GM23248 (cell line): Measurements from ENCODE around the gene PPID.
"Not testable (repeated sequence)": the region's sequence is repeated elsewhere in the genome, so short reads cannot be mapped to it uniquely, and the experiment has no call there.

ENCODE experiments used
- EZH2 ChIP-seq: fragments of 200-600 bp; sonication (generic); IDR thresholded peaks from 2 replicates; pipeline ENCODE4 v1.6.1; 2018; ENCODE audit warnings: antibody characterized with exemption, mild to moderate bottlenecking; ENCODE audit not compliant: insufficient read depth, poor library complexity, severe bottlenecking
- EZH2phosphoT487 ChIP-seq: fragments of 200-600 bp; sonication (generic); IDR thresholded peaks from 2 replicates; pipeline ENCODE4 v1.6.1; 2018; ENCODE audit warnings: antibody characterized with exemption, moderate library complexity, mild to moderate bottlenecking, low read depth; ENCODE audit not compliant: insufficient read depth

- TF ChIP-seq EZH2, EZH2phosphoT487: not testable (repeated sequence)
Measured at GRCh38 chr4:158755819-158756218, 32.6 kb upstream of the PPID start.
